Uterus (tissue), 2 donors: ENCODE results near the gene FBLIM1.

Source experiments
- POLR2A ChIP-seq, 2 donors: fragments of 450-650 bp; IDR thresholded peaks; one replicate each; pipeline ENCODE4 v1.6.1; 2016; ENCODE audit warnings: antibody characterized with exemption in 2 of 2, mild to moderate bottlenecking in 1 of 2, moderate library complexity in 1 of 2
- TF ChIP-seq, protein P1 (sequence below), 4 experiments: fragments of 200-600 bp in 2 of 4; fragments of 450-650 bp in 2 of 4; sonication (generic) in 2 of 4; IDR thresholded peaks; one replicate each; pipeline ENCODE4 v1.5.1; 2016 to 2019; ENCODE audit warnings: antibody characterized with exemption in 4 of 4, mild to moderate bottlenecking in 2 of 4, moderate library complexity in 1 of 4

DNA sequence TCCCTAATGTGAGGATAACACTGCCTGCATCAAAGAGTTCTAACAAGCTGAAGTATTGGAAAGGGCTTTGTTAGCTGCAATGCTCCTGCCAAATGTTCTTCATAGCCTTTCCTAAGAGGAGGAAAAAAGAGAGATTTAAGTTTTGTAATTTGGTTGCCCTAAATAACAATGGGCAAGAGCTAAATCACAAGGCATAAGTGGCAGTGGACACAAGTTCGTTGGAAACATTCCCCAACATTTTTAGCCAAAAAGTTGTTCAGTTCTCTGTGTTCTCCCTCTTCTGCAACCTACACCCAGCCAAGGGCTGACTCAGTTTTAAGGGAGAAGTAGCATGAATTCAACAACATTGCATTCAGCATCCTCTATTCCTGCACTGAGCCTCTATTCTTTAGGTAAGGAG, 51.5 kb downstream of the FBLIM1 start:
- TF ChIP-seq POLR2A (IDR thresholded peaks at IDR 0.05) = no peak
- TF ChIP-seq, protein P1, sequence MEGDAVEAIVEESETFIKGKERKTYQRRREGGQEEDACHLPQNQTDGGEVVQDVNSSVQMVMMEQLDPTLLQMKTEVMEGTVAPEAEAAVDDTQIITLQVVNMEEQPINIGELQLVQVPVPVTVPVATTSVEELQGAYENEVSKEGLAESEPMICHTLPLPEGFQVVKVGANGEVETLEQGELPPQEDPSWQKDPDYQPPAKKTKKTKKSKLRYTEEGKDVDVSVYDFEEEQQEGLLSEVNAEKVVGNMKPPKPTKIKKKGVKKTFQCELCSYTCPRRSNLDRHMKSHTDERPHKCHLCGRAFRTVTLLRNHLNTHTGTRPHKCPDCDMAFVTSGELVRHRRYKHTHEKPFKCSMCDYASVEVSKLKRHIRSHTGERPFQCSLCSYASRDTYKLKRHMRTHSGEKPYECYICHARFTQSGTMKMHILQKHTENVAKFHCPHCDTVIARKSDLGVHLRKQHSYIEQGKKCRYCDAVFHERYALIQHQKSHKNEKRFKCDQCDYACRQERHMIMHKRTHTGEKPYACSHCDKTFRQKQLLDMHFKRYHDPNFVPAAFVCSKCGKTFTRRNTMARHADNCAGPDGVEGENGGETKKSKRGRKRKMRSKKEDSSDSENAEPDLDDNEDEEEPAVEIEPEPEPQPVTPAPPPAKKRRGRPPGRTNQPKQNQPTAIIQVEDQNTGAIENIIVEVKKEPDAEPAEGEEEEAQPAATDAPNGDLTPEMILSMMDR (IDR thresholded peaks at IDR 0.05) = no peak
